ENCODE measurements around the gene CSF3. TPM values are rescaled to one million over a fixed set of nuclear protein-coding genes. Genes with fewer than 3 reads are reported as not detected.

Gene CSF3
- total and polyA plus RNA-seq, 2 of the 13 experiments (the other 11 are each of a cell fraction or from before 2014, with no cell fraction given): 0.09 TPM; not detected in 1

DNA sequence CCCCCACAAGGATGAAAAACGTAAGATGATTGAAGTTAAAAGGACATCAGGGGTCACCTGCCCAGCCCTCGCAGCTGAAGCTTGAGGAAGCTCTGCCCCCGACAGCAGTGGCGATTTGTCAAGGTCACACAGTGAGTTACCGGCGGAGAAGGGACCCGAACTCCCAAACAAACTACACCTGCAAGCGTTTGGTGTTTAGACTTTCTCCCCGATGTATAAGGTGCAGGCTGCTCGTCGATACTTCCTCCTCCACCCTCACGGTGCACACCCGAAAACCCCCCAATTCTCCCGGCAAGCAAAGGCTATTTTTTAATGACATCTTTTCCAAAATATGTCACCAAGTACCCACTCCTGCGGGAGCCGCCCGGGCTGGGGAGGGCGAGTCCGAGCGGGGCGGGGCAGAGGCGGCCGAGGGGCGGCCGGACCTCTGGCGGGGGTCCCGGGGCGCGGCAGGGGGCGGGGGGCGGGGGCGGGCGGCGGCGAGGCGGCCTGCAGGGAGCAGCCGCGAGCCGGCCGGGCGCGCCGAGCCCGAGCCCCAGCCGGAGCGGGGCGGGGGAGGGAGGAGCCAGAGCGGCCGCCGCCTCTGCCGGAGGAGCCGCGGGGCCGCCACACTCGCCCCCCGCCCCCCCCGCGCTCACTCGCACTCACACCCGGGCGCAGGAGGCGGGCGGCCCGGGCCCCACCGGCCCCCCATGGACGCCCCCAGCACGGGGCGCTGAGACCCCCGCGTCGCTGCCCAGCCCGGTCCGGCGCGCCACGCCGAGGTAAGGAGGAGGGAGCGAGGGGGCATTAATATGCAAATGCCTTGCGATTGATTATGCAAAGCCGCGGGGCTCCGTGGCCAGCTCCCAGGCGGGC lies 47.3 kb downstream of the CSF3 start, which contains the start of gene THRA:
TSS of gene THRA (plus strand) at position 637 of the 858 bp plus-strand sequence. CDS start 11,524 bp downstream, outside the sequence.
- intact Hi-C loops (cut with micrococcal nuclease; ENCODE audit: unreplicated experiment): loop anchor here (1.0 kb wide), 2 partner anchors 9 to 49 kb away; no protein-coding TSS in a partner anchor
- FAIRE-seq (peak; percentile 66), DNase-seq (ENCODE audit: low spot score) (no peak), ATAC-seq (peak; percentile 73)
- peak within 1 kb of the TSS; percentile 92 to 99 (median 96) for H3K4me3 ChIP-seq (replicated peaks in 1 of 3; ENCODE audit: insufficient read depth in 1 of 3, low read depth in 2 of 3, low read length in 3 of 3)
- H3K9ac ChIP-seq (ENCODE audit: insufficient read depth, low read depth, low read length): peak within 1 kb of the TSS; percentile 87
- ChIA-PET CTCF (ENCODE audit: low intra/inter-chr PET ratio, low total read pairs) (interaction anchor here (0.8 to 3.0 kb wide), 4 partner anchors 12 to 106 kb away, joined by 3 to 25 read pairs (median 7); no protein-coding TSS in a partner anchor), POLR2A (interaction anchor here (0.6 to 4.2 kb wide), 11 partner anchors 8 to 77 kb away, joined by 3 to 29 read pairs (median 15); partner anchors contain the start of genes CASC3, MED24 and NR1D1)
- no peaks in the 10 kb centered on the region for H3K9me3 ChIP-seq (ENCODE audit: low read length)
- H3K27ac ChIP-seq (ENCODE audit: extremely low read length, insufficient read depth, low read length): peak within 1 kb of the TSS; percentile 68
- in situ Hi-C loops (cut with HindIII; ENCODE audit: extremely low pct_ligation_motif_present, low pct_unique_long_range_greater_than_20kb): no loop called here
- peaks cover 75% of the 10 kb centered on the region for H3K4me1 ChIP-seq (ENCODE audit: insufficient read depth, low read length)
- no peaks in the 10 kb centered on the region for H4K20me1 ChIP-seq (ENCODE audit: insufficient read depth, low read length)
- peak within 1 kb of the TSS; percentile 98 for H3K4me2 ChIP-seq (ENCODE audit: low read depth, low read length)
- BruUV-seq (replicated peaks): no TSS peak
- peak within 1 kb of the TSS; percentile 56 for H2AFZ ChIP-seq (ENCODE audit: low read length)
- H3K36me3 ChIP-seq (replicated peaks in 1 of 2; ENCODE audit: control insufficient read depth in 1 of 2, insufficient read depth in 2 of 2, low read length in 2 of 2): no peaks in the 10 kb centered on the region
- WGBS (ENCODE audit: low lambda C conversion rate): 1% methylated on average over 29 of the region's 83 CpGs
- peaks cover 4 to 28% of the 10 kb centered on the region in 2 experiments; a peak in 4 of 5 replicates for H3K27me3 ChIP-seq (ENCODE audit: control insufficient read depth in 1 of 2, insufficient read depth in 2 of 2, low read length in 2 of 2)
- peaks cover 6% of the 10 kb centered on the region for H3K79me2 ChIP-seq (ENCODE audit: insufficient read depth, low read length)
- TF ChIP-seq, protein P1, sequence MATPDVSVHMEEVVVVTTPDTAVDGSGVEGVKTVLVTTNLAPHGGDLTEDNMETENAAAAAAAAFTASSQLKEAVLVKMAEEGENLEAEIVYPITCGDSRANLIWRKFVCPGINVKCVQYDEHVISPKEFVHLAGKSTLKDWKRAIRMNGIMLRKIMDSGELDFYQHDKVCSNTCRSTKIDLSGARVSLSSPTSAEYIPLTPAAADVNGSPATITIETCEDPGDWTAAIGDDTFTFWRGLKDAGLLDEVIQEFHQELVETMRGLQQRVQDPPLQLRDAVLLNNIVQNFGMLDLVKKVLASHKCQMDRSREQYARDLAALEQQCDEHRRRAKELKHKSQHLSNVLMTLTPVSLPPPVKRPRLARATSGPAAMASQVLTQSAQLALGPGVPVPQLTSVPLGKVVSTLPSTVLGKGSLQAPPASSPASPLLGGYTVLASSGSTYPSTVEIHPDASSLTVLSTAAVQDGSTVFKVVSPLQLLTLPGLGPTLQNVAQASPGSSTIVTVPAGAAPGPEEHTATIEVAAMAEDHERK (CRISPR knock-in tag; IDR thresholded peaks at IDR 0.05; ENCODE audit: low read depth): no peak
- TF ChIP-seq SAP130 (CRISPR knock-in tag; IDR thresholded peaks at IDR 0.05; ENCODE audit: low read depth): no peak
- TF ChIP-seq, protein P2, sequence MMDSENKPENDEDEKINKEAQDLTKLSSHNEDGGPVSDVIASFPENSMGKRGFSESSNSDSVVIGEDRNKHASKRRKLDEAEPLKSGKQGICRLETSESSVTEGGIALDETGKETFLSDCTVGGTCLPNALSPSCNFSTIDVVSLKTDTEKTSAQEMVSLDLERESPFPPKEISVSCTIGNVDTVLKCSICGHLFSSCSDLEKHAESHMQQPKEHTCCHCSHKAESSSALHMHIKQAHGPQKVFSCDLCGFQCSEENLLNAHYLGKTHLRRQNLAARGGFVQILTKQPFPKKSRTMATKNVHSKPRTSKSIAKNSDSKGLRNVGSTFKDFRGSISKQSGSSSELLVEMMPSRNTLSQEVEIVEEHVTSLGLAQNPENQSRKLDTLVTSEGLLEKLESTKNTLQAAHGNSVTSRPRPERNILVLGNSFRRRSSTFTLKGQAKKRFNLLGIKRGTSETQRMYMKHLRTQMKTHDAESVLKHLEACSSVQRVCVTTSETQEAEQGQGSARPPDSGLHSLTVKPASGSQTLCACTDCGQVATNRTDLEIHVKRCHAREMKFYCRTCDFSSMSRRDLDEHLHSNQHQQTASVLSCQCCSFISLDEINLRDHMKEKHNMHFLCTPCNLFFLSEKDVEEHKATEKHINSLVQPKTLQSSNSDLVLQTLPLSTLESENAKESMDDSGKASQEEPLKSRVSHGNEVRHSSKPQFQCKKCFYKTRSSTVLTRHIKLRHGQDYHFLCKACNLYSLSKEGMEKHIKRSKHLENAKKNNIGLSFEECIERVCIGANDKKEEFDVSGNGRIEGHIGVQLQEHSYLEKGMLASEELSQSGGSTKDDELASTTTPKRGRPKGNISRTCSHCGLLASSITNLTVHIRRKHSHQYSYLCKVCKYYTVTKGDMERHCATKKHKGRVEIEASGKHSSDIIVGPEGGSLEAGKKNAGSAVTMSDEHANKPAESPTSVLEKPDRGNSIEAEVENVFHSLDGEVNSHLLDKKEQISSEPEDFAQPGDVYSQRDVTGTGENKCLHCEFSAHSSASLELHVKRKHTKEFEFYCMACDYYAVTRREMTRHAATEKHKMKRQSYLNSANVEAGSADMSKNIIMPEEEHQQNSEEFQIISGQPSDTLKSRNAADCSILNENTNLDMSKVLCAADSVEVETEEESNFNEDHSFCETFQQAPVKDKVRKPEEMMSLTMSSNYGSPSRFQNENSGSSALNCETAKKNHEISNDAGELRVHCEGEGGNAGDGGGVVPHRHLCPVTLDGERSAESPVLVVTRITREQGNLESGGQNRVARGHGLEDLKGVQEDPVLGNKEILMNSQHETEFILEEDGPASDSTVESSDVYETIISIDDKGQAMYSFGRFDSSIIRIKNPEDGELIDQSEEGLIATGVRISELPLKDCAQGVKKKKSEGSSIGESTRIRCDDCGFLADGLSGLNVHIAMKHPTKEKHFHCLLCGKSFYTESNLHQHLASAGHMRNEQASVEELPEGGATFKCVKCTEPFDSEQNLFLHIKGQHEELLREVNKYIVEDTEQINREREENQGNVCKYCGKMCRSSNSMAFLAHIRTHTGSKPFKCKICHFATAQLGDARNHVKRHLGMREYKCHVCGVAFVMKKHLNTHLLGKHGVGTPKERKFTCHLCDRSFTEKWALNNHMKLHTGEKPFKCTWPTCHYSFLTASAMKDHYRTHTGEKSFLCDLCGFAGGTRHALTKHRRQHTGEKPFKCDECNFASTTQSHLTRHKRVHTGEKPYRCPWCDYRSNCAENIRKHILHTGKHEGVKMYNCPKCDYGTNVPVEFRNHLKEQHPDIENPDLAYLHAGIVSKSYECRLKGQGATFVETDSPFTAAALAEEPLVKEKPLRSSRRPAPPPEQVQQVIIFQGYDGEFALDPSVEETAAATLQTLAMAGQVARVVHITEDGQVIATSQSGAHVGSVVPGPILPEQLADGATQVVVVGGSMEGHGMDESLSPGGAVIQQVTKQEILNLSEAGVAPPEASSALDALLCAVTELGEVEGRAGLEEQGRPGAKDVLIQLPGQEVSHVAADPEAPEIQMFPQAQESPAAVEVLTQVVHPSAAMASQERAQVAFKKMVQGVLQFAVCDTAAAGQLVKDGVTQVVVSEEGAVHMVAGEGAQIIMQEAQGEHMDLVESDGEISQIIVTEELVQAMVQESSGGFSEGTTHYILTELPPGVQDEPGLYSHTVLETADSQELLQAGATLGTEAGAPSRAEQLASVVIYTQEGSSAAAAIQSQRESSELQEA (CRISPR knock-in tag; IDR thresholded peaks at IDR 0.05; ENCODE audit: not compliant biosample characterization): no peak
- TF ChIP-seq, protein P3, sequence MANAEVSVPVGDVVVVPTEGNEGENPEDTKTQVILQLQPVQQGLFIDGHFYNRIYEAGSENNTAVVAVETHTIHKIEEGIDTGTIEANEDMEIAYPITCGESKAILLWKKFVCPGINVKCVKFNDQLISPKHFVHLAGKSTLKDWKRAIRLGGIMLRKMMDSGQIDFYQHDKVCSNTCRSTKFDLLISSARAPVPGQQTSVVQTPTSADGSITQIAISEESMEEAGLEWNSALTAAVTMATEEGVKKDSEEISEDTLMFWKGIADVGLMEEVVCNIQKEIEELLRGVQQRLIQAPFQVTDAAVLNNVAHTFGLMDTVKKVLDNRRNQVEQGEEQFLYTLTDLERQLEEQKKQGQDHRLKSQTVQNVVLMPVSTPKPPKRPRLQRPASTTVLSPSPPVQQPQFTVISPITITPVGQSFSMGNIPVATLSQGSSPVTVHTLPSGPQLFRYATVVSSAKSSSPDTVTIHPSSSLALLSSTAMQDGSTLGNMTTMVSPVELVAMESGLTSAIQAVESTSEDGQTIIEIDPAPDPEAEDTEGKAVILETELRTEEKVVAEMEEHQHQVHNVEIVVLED (CRISPR knock-in tag; IDR thresholded peaks at IDR 0.05; ENCODE audit: borderline replicate concordance): no peak
- TF ChIP-seq, protein P4, sequence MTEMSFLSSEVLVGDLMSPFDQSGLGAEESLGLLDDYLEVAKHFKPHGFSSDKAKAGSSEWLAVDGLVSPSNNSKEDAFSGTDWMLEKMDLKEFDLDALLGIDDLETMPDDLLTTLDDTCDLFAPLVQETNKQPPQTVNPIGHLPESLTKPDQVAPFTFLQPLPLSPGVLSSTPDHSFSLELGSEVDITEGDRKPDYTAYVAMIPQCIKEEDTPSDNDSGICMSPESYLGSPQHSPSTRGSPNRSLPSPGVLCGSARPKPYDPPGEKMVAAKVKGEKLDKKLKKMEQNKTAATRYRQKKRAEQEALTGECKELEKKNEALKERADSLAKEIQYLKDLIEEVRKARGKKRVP (CRISPR knock-in tag; IDR thresholded peaks at IDR 0.05): no peak

Measured in HepG2 (cell line).